K562 (cell line): Measurements from ENCODE around the gene DCN.

ENCODE experiments used
- CEBPB ChIP-seq: fragments of 450-650 bp; IDR thresholded peaks from 2 replicates; pipeline ENCODE4 v1.6.1; 2016; ENCODE audit warnings: missing genetic modification characterization, missing compliant biosample characterization
- CREB1 ChIP-seq, 2 experiments: sonication (generic) in 1 of 2; formaldehyde crosslinking in 1 of 2; IDR thresholded peaks; 2 replicates each; pipeline versions ENCODE4 v1.6.1 to v1.8.0; 2012 to 2022; ENCODE audit warnings: inconsistent platforms in 1 of 2, mild to moderate bottlenecking in 1 of 2, missing genetic modification reagents in 1 of 2, moderate library complexity in 1 of 2
- DPF2 ChIP-seq: fragments of 450-650 bp; IDR thresholded peaks from 2 replicates; pipeline ENCODE4 v1.6.1; 2016
- FOXK2 ChIP-seq, 2 experiments: fragments of 450-650 bp; IDR thresholded peaks in 1 of 2; conservative IDR thresholded peaks in 1 of 2; 2 replicates each; pipeline ENCODE4 v1.6.1; 2016; ENCODE audit warnings: low read depth in 2 of 2, mild to moderate bottlenecking in 1 of 2
- HNRNPLL ChIP-seq: fragments of 200-400 bp; formaldehyde crosslinking; IDR thresholded peaks from 2 replicates; pipeline ENCODE4 v1.6.1; 2017; ENCODE audit warnings: low read length, low read depth, mild to moderate bottlenecking; ENCODE audit not compliant: poor library complexity, severe bottlenecking
- MYC ChIP-seq, 2 experiments: fragments of 250-450 bp in 1 of 2; sonication (Bioruptor Pico) in 1 of 2; IDR thresholded peaks; 2 replicates each; pipeline versions ENCODE4 v1.5.1 to v1.6.1; 2012 to 2021; ENCODE audit warnings: low read depth in 2 of 2, borderline replicate concordance in 1 of 2, improper control_type of control experiment in 1 of 2, low read length in 1 of 2, mild to moderate bottlenecking in 1 of 2, moderate library complexity in 1 of 2
- POLR2AphosphoS5 ChIP-seq: IDR thresholded peaks from 2 replicates; pipeline ENCODE4 v1.6.1; 2011; ENCODE audit warnings: mild to moderate bottlenecking, low read depth, low read length, moderate library complexity; ENCODE audit not compliant: control insufficient read depth, insufficient read depth
- RCOR1 ChIP-seq, 2 experiments: IDR thresholded peaks; 2 replicates each; pipeline ENCODE4 v1.6.1; 2012; ENCODE audit warnings: low read depth in 2 of 2, low read length in 2 of 2, borderline replicate concordance in 1 of 2, improper control_type of control experiment in 1 of 2
- U2AF2 ChIP-seq: fragments of 200-400 bp; formaldehyde crosslinking; optimal IDR thresholded peaks from 2 replicates; pipeline ENCODE3; 2017; ENCODE audit warnings: low read depth, mild to moderate bottlenecking, low read length
- ZC3H8 ChIP-seq: fragments of 450-650 bp; IDR thresholded peaks from 2 replicates; pipeline ENCODE4 v1.6.1; 2017
- ZNF668 ChIP-seq: fragments of 250-450 bp; sonication (Bioruptor Pico); IDR thresholded peaks from 2 replicates; pipeline ENCODE4 v1.8.0; 2022; ENCODE audit warnings: mild to moderate bottlenecking, inconsistent platforms

- TF ChIP-seq POLR2AphosphoS5 (no peak), HNRNPLL (no peak), FOXK2 (conservative IDR thresholded peaks at IDR 0.05 in 1 of 2, IDR thresholded peaks at IDR 0.05 in 1 of 2; ENCODE audit: low read depth in 2 of 2) (no peak), DPF2 (no peak), CREB1 (IDR thresholded peaks at IDR 0.05) (no peak), CREB1 (CRISPR knock-in tag; IDR thresholded peaks at IDR 0.05) (no peak), MYC (IDR thresholded peaks at IDR 0.05; ENCODE audit: low read depth, low read length) (no peak), MYC (CRISPR knock-in tag; IDR thresholded peaks at IDR 0.05; ENCODE audit: borderline replicate concordance, low read depth) (no peak), CEBPB (tag) (no peak), ZC3H8 (no peak), ZNF668 (CRISPR knock-in tag) (no peak), RCOR1 (IDR thresholded peaks at IDR 0.05; ENCODE audit: borderline replicate concordance in 1 of 2, low read depth in 2 of 2, low read length in 2 of 2) (no peak), U2AF2 (no peak)
Observed at GRCh38 chr12:91120781-91121180, 61.8 kb downstream of the DCN start.
